ENCODE data around the gene MEIS1. TPM values are rescaled to one million over a fixed set of nuclear protein-coding genes. Genes with fewer than 3 reads are reported as not detected.
"Not testable (repeated sequence)": the region's sequence is repeated elsewhere in the genome, so short reads cannot be mapped to it uniquely, and the experiment has no call there.

Gene MEIS1
- total and polyA plus RNA-seq, 2 experiments from 2014 or later: 19.1 to 44.4 TPM

GRCh38 chr2:66390811-66391210, 44.1 kb upstream of the MEIS1 start:
- in situ Hi-C loops (cut with MboI): no loop called here
- H3K27ac ChIP-seq: no peak overlapping the region
- DNase-seq: no peak

GRCh38 chr2:66391240-66391639, 43.7 kb upstream of the MEIS1 start:
- DNase-seq; H3K79me2 ChIP-seq (ENCODE audit: insufficient read depth); H3K27ac ChIP-seq; H3K9ac ChIP-seq; H3K27me3 ChIP-seq (replicated peaks; ENCODE audit: insufficient read depth); H3K9me3 ChIP-seq (ENCODE audit: low read depth); H3K4me3 ChIP-seq; H2AFZ ChIP-seq; H4K20me1 ChIP-seq (ENCODE audit: insufficient read depth); H3K4me1 ChIP-seq (ENCODE audit: insufficient read depth); H3K9me2 ChIP-seq (ENCODE audit: insufficient read depth); H3K4me2 ChIP-seq (ENCODE audit: unreplicated experiment); H3F3A ChIP-seq (ENCODE audit: insufficient read depth); H3K36me3 ChIP-seq (ENCODE audit: low read depth); in situ Hi-C loops (cut with MboI): not testable (repeated sequence)
- WGBS, 2 experiments (ENCODE audit: low coverage in 1 of 2, low lambda C conversion rate in 2 of 2, missing lambda C conversion rate in 2 of 2): 65 to 69% methylated on average over 17 to 20 of the region's 22 CpGs

More at GRCh38 chr2:66390811-66391210, 44.1 kb upstream of the MEIS1 start:
- Histone ChIP-seq H3K79me2 (ENCODE audit: insufficient read depth) (no peaks in the 10 kb centered on the region), H3K4me1 (ENCODE audit: insufficient read depth) (no peaks in the 10 kb centered on the region), H3K9me2 (ENCODE audit: insufficient read depth) (no peaks in the 10 kb centered on the region), H3K9ac (no peak overlapping the region), H2AFZ (no peak overlapping the region), H3K4me2 (ENCODE audit: unreplicated experiment) (no peak overlapping the region), H4K20me1 (ENCODE audit: insufficient read depth) (no peaks in the 10 kb centered on the region), H3K4me3 (no peak overlapping the region), H3F3A (ENCODE audit: insufficient read depth) (no peaks in the 10 kb centered on the region), H3K27me3 (replicated peaks; ENCODE audit: insufficient read depth) (peaks cover 5% of the 10 kb centered on the region; the same call in 1 of the 2 replicates), H3K9me3 (ENCODE audit: low read depth) (no peaks in the 10 kb centered on the region), H3K36me3 (ENCODE audit: low read depth) (no peaks in the 10 kb centered on the region)
- no peak for TF ChIP-seq EZH2phosphoT487 (IDR thresholded peaks at IDR 0.05; ENCODE audit: insufficient read depth, low read depth)
- WGBS, 2 experiments (ENCODE audit: low coverage in 1 of 2, low lambda C conversion rate in 2 of 2, missing lambda C conversion rate in 2 of 2): 68 to 80% methylated on average over 9 of the region's 9 CpGs

DNA sequence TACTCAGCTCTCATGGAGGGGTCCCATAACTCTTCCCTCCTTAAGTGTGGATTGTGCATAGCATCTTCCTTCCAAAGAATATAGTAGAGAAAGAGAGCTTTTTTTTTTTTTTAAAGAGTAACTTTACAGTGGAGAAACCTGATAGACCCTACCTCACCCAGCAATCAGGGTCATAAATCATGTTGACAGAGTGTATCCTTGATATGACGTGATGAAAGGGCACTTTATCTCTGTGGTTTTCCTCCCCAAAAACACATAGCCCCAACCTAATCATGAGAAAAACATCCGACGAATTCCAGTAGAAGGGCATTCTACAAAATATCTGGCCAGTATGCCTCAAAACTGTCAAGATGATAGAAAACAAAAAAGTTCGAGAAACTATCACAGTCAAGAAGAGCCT, 29.5 kb upstream of the MEIS1 start:
- Histone ChIP-seq H3K79me2 (ENCODE audit: insufficient read depth) (no peaks in the 10 kb centered on the region), H3K4me1 (ENCODE audit: insufficient read depth) (no peaks in the 10 kb centered on the region), H3K27ac (no peak overlapping the region), H3F3A (ENCODE audit: insufficient read depth) (no peaks in the 10 kb centered on the region), H3K4me3 (no peak overlapping the region), H2AFZ (no peak overlapping the region), H3K4me2 (ENCODE audit: unreplicated experiment) (no peak overlapping the region), H3K9me2 (ENCODE audit: insufficient read depth) (no peaks in the 10 kb centered on the region), H3K9me3 (ENCODE audit: low read depth) (no peaks in the 10 kb centered on the region), H3K36me3 (ENCODE audit: low read depth) (no peaks in the 10 kb centered on the region), H3K9ac (no peak overlapping the region), H3K27me3 (replicated peaks; ENCODE audit: insufficient read depth) (0 out of 2 replicates have a peak, but pooled peaks cover 7% of the 10 kb centered on the region), H4K20me1 (ENCODE audit: insufficient read depth) (no peaks in the 10 kb centered on the region)
- no peak for TF ChIP-seq EZH2 (IDR thresholded peaks at IDR 0.05; ENCODE audit: insufficient read depth, poor library complexity, severe bottlenecking)
- no peak for TF ChIP-seq EZH2phosphoT487 (IDR thresholded peaks at IDR 0.05; ENCODE audit: insufficient read depth, low read depth)
- WGBS, 2 experiments (ENCODE audit: low coverage in 1 of 2, low lambda C conversion rate in 2 of 2, missing lambda C conversion rate in 2 of 2): 44 to 64% methylated on average over 4 of the region's 4 CpGs
- no peak for DNase-seq
- in situ Hi-C loops (cut with MboI): no loop called here

GRCh38 chr2:66408905-66409304, 26.0 kb upstream of the MEIS1 start:
- TF ChIP-seq EZH2 (IDR thresholded peaks at IDR 0.05; ENCODE audit: insufficient read depth, poor library complexity, severe bottlenecking) (no peak), EZH2phosphoT487 (IDR thresholded peaks at IDR 0.05; ENCODE audit: insufficient read depth, low read depth) (no peak)
- no peak overlapping the region for H2AFZ ChIP-seq
- no peaks in the 10 kb centered on the region for H3K4me1 ChIP-seq (ENCODE audit: insufficient read depth)
- no peak overlapping the region for H3K9ac ChIP-seq
- H3K27me3 ChIP-seq (replicated peaks; ENCODE audit: insufficient read depth): 0 out of 2 replicates have a peak, but pooled peaks cover 10% of the 10 kb centered on the region
- no peaks in the 10 kb centered on the region for H4K20me1 ChIP-seq (ENCODE audit: insufficient read depth)
- no peaks in the 10 kb centered on the region for H3K9me2 ChIP-seq (ENCODE audit: insufficient read depth)
- no peak overlapping the region for H3K4me2 ChIP-seq (ENCODE audit: unreplicated experiment)
- DNase-seq: no peak
- 64 to 71% methylated on average over 2 of the region's 2 CpGs for WGBS, 2 experiments (ENCODE audit: low coverage in 1 of 2, low lambda C conversion rate in 2 of 2, missing lambda C conversion rate in 2 of 2)
- no peak overlapping the region for H3K4me3 ChIP-seq
- no peaks in the 10 kb centered on the region for H3K9me3 ChIP-seq (ENCODE audit: low read depth)
- H3K36me3 ChIP-seq (ENCODE audit: low read depth): no peaks in the 10 kb centered on the region
- no peak overlapping the region for H3K27ac ChIP-seq
- no peaks in the 10 kb centered on the region for H3K79me2 ChIP-seq (ENCODE audit: insufficient read depth)
- H3F3A ChIP-seq (ENCODE audit: insufficient read depth): no peaks in the 10 kb centered on the region
- in situ Hi-C loops (cut with MboI): no loop called here

DNA sequence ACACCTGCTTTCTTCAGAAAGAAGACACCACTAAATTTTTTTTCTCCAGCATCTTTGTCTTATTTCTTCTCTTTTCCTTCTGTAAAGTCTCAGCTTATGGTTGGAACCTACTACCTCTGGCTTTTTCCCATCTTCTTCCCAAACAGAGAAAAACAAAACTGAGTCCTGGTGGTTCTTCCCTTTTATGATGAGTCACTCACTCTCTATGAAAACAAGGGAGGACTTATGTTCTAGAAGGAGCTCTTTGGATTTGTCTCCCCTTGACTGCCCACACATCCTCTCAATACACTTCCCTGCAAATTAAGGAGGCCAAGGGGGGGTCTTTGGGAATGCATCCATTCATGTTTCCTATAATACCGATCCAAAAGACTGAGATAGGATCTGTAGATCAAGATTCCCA, 22.1 kb upstream of the MEIS1 start:
- H3K4me1 ChIP-seq (ENCODE audit: insufficient read depth): no peaks in the 10 kb centered on the region
- in situ Hi-C loops (cut with MboI): no loop called here
- H3K9me2 ChIP-seq (ENCODE audit: insufficient read depth): no peaks in the 10 kb centered on the region
- no peak for DNase-seq
- 0 out of 2 replicates have a peak, but pooled peaks cover 3% of the 10 kb centered on the region for H3K27me3 ChIP-seq (replicated peaks; ENCODE audit: insufficient read depth)
- no peak overlapping the region for H3K4me3 ChIP-seq
- H3K9me3 ChIP-seq (ENCODE audit: low read depth): no peaks in the 10 kb centered on the region
- H3K9ac ChIP-seq: no peak overlapping the region
- 79 to 84% methylated on average over 1 of the region's 1 CpG for WGBS, 2 experiments (ENCODE audit: low coverage in 1 of 2, low lambda C conversion rate in 2 of 2, missing lambda C conversion rate in 2 of 2)
- no peak overlapping the region for H3K4me2 ChIP-seq (ENCODE audit: unreplicated experiment)
- H3K79me2 ChIP-seq (ENCODE audit: insufficient read depth): no peaks in the 10 kb centered on the region
- H2AFZ ChIP-seq: no peak overlapping the region
- H4K20me1 ChIP-seq (ENCODE audit: insufficient read depth): no peaks in the 10 kb centered on the region
- H3K27ac ChIP-seq: no peak overlapping the region
- no peak for TF ChIP-seq EZH2phosphoT487 (IDR thresholded peaks at IDR 0.05; ENCODE audit: insufficient read depth, low read depth)
- no peak for TF ChIP-seq EZH2 (IDR thresholded peaks at IDR 0.05; ENCODE audit: insufficient read depth, poor library complexity, severe bottlenecking)
- H3K36me3 ChIP-seq (ENCODE audit: low read depth): no peaks in the 10 kb centered on the region
- no peaks in the 10 kb centered on the region for H3F3A ChIP-seq (ENCODE audit: insufficient read depth)

Measured in GM23248 (cell line).